Measurements from ENCODE around the gene SLC2A4.

Gene SLC2A4

DNA sequence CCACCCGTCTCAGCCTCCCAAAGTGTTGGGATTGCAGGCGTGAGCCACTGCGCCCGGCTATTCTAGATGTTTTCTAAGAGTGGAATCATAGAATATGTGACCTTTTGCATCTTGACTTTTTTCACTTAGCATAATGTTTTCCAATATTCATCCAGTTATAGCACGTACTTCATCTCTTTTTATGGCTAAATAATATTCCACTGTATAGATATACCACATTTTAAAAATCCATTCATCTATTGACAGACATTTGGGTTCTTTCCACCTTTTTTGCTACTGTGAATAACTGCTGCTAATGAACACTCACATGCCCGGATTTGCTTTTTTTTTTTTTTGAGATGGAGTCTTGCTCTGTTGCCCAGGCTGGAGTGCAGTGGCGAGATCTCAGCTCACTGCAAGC, 22.7 kb downstream of the SLC2A4 start:
- Histone ChIP-seq H3K27me3 (replicated peaks; ENCODE audit: insufficient read depth, low read length) (peaks cover 19% of the 10 kb centered on the region), H3K4me3 (ENCODE audit: low read length) (no peak overlapping the region), H4K20me1 (ENCODE audit: insufficient read depth, low read length) (peaks cover 3% of the 10 kb centered on the region), H3K4me2 (ENCODE audit: low read depth, low read length) (no peak overlapping the region), H3K36me3 (replicated peaks; ENCODE audit: insufficient read depth, low read length) (no peaks in the 10 kb centered on the region), H3K9me3 (replicated peaks; ENCODE audit: insufficient read depth, low read length) (no peaks in the 10 kb centered on the region), H3F3A (ENCODE audit: insufficient read depth, low read length) (peaks cover 22% of the 10 kb centered on the region), H3K27ac (ENCODE audit: low read length) (no peak overlapping the region), H3K9me2 (replicated peaks; ENCODE audit: insufficient read depth, low read length) (no peaks in the 10 kb centered on the region), H3K79me2 (ENCODE audit: low read length) (peaks cover 18% of the 10 kb centered on the region), H3K9ac (ENCODE audit: low read length) (no peak overlapping the region), H2AFZ (ENCODE audit: low read length) (no peak overlapping the region), H3K4me1 (ENCODE audit: low read length) (peaks cover under 1% of the 10 kb centered on the region; the same call in 1 of the 2 replicates)
- TF ChIP-seq EZH2phosphoT487 (IDR thresholded peaks at IDR 0.05; ENCODE audit: low read length) (no peak), EZH2 (optimal IDR thresholded peaks at IDR 0.05; ENCODE audit: low read depth, low read length) (no peak)
- TF ChIP-seq, protein P1, sequence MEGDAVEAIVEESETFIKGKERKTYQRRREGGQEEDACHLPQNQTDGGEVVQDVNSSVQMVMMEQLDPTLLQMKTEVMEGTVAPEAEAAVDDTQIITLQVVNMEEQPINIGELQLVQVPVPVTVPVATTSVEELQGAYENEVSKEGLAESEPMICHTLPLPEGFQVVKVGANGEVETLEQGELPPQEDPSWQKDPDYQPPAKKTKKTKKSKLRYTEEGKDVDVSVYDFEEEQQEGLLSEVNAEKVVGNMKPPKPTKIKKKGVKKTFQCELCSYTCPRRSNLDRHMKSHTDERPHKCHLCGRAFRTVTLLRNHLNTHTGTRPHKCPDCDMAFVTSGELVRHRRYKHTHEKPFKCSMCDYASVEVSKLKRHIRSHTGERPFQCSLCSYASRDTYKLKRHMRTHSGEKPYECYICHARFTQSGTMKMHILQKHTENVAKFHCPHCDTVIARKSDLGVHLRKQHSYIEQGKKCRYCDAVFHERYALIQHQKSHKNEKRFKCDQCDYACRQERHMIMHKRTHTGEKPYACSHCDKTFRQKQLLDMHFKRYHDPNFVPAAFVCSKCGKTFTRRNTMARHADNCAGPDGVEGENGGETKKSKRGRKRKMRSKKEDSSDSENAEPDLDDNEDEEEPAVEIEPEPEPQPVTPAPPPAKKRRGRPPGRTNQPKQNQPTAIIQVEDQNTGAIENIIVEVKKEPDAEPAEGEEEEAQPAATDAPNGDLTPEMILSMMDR (IDR thresholded peaks at IDR 0.05; ENCODE audit: low read length) = no peak
- no peak for DNase-seq

DNA sequence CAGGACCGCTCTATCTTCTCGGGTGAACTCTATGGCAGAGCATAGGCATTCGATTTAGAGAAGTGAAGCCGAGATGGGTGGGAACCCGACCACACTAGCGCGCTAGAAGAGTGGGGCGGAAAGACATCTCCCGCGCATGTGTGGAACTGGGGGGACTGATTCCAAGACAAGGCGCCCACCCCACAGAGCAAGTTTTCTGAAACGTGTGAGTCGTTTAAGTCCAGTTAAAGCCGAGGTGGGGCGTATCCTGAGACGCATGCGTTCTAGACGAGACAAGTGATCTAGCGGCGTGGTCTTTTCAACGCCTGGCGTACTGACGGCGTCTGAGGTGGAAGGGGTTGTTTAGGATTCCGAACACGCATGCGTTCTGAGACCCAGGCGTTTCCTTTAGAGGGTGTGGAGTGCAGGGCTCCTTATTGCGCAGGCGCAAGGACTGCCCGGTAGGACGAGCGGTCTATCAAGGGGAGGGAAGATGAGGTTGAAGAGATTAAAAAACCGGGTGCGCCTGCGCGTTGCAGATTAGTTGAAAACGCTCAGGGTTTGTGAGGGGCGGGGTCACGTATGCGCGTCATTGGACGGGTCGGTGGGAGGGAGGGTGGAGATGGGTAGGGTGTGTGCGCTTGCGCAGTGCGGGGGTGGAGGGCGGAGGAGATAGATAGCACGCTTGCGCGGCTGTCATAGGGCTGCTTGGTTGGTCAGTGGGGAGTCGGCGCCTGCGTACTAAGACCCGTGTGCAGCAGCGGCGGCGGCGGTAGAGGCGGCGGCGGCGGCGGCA, 25.6 kb downstream of the SLC2A4 start, which contains the start of gene EIF5A:
EIF5A (plus strand) TSS at position 718 of the 775 bp plus-strand sequence. CDS start 2,008 bp downstream, outside the sequence.
- no peaks in the 10 kb centered on the region for H3K9me2 ChIP-seq (replicated peaks; ENCODE audit: insufficient read depth, low read length)
- H3K4me3 ChIP-seq (ENCODE audit: low read length) = peak within 1 kb of the TSS; percentile 97
- no peaks in the 10 kb centered on the region for H3K9me3 ChIP-seq (replicated peaks; ENCODE audit: insufficient read depth, low read length)
- peak within 1 kb of the TSS; percentile 80 for H2AFZ ChIP-seq (ENCODE audit: low read length)
- peaks cover 19% of the 10 kb centered on the region for H3K4me1 ChIP-seq (ENCODE audit: low read length)
- H3K27ac ChIP-seq (ENCODE audit: low read length) = peak within 1 kb of the TSS; percentile 100
- TF ChIP-seq, protein P1 (IDR thresholded peaks at IDR 0.05; ENCODE audit: low read length) = no peak
- TF ChIP-seq EZH2phosphoT487 (IDR thresholded peaks at IDR 0.05; ENCODE audit: low read length) = no peak
- H3K4me2 ChIP-seq (ENCODE audit: low read depth, low read length) = peak within 1 kb of the TSS; percentile 90
- peak; percentile 100 for DNase-seq
- peaks cover 15% of the 10 kb centered on the region for H3K36me3 ChIP-seq (replicated peaks; ENCODE audit: insufficient read depth, low read length)
- peaks cover 29% of the 10 kb centered on the region for H4K20me1 ChIP-seq (ENCODE audit: insufficient read depth, low read length)
- H3K27me3 ChIP-seq (replicated peaks; ENCODE audit: insufficient read depth, low read length) = peaks cover 5% of the 10 kb centered on the region; the same call in 1 of the 2 replicates
- H3K9ac ChIP-seq (ENCODE audit: low read length) = peak within 1 kb of the TSS; percentile 100
- H3K79me2 ChIP-seq (ENCODE audit: low read length) = peaks cover 44% of the 10 kb centered on the region
- H3F3A ChIP-seq (ENCODE audit: insufficient read depth, low read length) = peaks cover 50% of the 10 kb centered on the region

DNA sequence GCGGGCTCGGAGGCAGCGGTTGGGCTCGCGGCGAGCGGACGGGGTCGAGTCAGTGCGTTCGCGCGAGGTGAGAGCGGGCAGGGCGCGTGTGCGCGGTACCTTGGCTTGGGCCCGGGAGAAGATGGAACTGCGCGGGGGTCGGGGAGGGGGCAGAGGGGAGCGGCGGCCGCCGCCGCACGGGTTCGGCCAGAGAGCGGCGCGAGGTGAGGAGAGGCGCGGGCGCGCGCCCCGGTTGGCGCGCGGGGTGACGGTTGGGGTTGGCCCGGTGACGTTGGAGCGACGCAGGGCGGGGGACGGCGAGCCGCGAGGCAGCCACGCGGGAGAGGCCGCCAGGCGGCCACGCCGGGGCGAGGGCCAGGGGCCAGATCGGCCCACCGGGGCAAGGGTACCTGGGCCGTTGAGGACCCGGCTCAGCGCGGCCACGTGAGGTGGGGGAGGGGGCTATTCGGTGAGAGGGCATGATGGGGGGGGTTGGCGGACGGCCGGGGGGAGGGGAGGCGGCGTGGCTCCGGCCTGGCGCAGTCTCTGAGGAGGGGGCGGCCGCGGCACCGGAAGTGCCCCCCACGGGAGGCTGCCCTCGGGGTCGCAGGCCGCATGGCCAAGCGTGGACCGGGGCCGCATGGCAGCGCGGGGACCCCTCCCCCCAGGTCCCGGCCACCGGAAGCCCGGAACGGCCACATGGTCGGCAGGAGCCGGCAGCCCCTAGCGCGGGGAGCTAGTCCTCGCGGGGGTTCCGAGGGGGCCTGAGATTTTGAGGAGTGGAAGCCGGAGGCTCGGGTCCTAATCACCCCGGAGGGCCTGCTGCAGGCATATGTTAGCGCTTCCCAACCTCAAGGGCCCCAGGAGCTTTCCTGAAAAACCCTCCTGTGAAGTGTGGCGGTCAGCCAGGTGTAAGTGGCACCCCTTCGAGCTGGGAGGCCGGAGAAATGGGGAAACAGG, 26.4 kb downstream of the SLC2A4 start:
- DNase-seq = peak; percentile 43
- Histone ChIP-seq H3F3A (ENCODE audit: insufficient read depth, low read length) (peaks cover 57% of the 10 kb centered on the region), H3K4me3 (ENCODE audit: low read length) (peak overlapping the region; percentile 97), H4K20me1 (ENCODE audit: insufficient read depth, low read length) (peaks cover 31% of the 10 kb centered on the region), H3K9ac (ENCODE audit: low read length) (peak overlapping the region; percentile 100), H3K27ac (ENCODE audit: low read length) (peak overlapping the region; percentile 100), H3K36me3 (replicated peaks; ENCODE audit: insufficient read depth, low read length) (peaks cover 15% of the 10 kb centered on the region), H3K4me2 (ENCODE audit: low read depth, low read length) (peak overlapping the region; percentile 68), H3K9me3 (replicated peaks; ENCODE audit: insufficient read depth, low read length) (no peaks in the 10 kb centered on the region), H3K9me2 (replicated peaks; ENCODE audit: insufficient read depth, low read length) (no peaks in the 10 kb centered on the region), H2AFZ (ENCODE audit: low read length) (no peak overlapping the region), H3K27me3 (replicated peaks; ENCODE audit: insufficient read depth, low read length) (0 out of 2 replicates have a peak, but pooled peaks cover 3% of the 10 kb centered on the region), H3K4me1 (ENCODE audit: low read length) (peaks cover 19% of the 10 kb centered on the region), H3K79me2 (ENCODE audit: low read length) (peaks cover 51% of the 10 kb centered on the region)
- TF ChIP-seq, protein P1 (IDR thresholded peaks at IDR 0.05; ENCODE audit: low read length) = no peak
- TF ChIP-seq EZH2phosphoT487 (IDR thresholded peaks at IDR 0.05; ENCODE audit: low read length) (no peak), EZH2 (optimal IDR thresholded peaks at IDR 0.05; ENCODE audit: low read depth, low read length) (no peak)
